SU-DHL-6 (cell line): ENCODE measurements around the gene ITPR2.

Source experiments
- H2AFZ ChIP-seq: fragments of 200-600 bp; sonication (generic); 2 replicates; pipeline ENCODE4 v1.6.1; 2014; ENCODE audit warnings: low read depth, mild to moderate bottlenecking, moderate library complexity, mixed read lengths, antibody characterized with exemption, low read length; ENCODE audit not compliant: severe bottlenecking
- H3F3A ChIP-seq: fragments of 200-600 bp; shearing (Covaris generic); 2 replicates; pipeline ENCODE4 v1.6.0; 2016; ENCODE audit warnings: antibody characterized with exemption, mild to moderate bottlenecking; ENCODE audit not compliant: insufficient read depth
- H3K27ac ChIP-seq: fragments of 200-600 bp; sonication (generic); 2 replicates; pipeline ENCODE4 v1.5.1; 2016; ENCODE audit warnings: low read depth, mild to moderate bottlenecking, low read length, moderate library complexity, mixed read lengths
- H3K27me3 ChIP-seq: fragments of 200-600 bp; sonication (generic), shearing (Covaris generic); 2 replicates; pipeline ENCODE4 v1.6.0; 2014; ENCODE audit warnings: mild to moderate bottlenecking, low read length
- H3K36me3 ChIP-seq: fragments of 200-600 bp; sonication (generic); 2 replicates; pipeline ENCODE4 v1.6.1; 2014; ENCODE audit warnings: mild to moderate bottlenecking, low read length, mixed read lengths
- H3K4me2 ChIP-seq: fragments of 300-600, 200-600 bp; shearing (Covaris generic), sonication (generic); 2 replicates; pipeline ENCODE4 v1.6.0; 2014; ENCODE audit warnings: low read length, low read depth, mild to moderate bottlenecking; ENCODE audit not compliant: poor library complexity, severe bottlenecking
- H3K4me3 ChIP-seq: fragments of 200-600 bp; sonication (generic); 2 replicates; pipeline ENCODE4 v1.5.1; 2014; ENCODE audit warnings: antibody characterized with exemption, low read length, mild to moderate bottlenecking, mixed read lengths; ENCODE audit not compliant: insufficient read depth, poor library complexity, severe bottlenecking
- H3K79me2 ChIP-seq: fragments of 200-600 bp; sonication (generic); 2 replicates; pipeline ENCODE4 v1.6.1; 2014; ENCODE audit warnings: mild to moderate bottlenecking, low read length, moderate library complexity; ENCODE audit not compliant: insufficient read depth
- H3K9ac ChIP-seq: fragments of 200-600 bp; sonication (generic); 2 replicates; pipeline ENCODE4 v1.7.0; 2014; ENCODE audit warnings: mild to moderate bottlenecking, low read length
- H3K9me2 ChIP-seq: fragments of 200-600 bp; sonication (generic); replicated peaks from 2 replicates; pipeline ENCODE4 v1.6.1; 2014; ENCODE audit warnings: low read length; ENCODE audit not compliant: insufficient read depth
- H3K9me3 ChIP-seq: fragments of 200-600 bp; sonication (generic); 2 replicates; pipeline ENCODE4 v1.6.1; 2014; ENCODE audit warnings: low read length, mixed read lengths; ENCODE audit not compliant: insufficient read depth
- H4K20me1 ChIP-seq: fragments of 200-600 bp; sonication (generic); 2 replicates; pipeline ENCODE4 v1.6.1; 2014; ENCODE audit warnings: low read depth, mild to moderate bottlenecking, antibody characterized with exemption, low read length, moderate library complexity, mixed read lengths
- CTCF ChIP-seq: fragments of 200-600 bp; sonication (generic); IDR thresholded peaks from one replicate; pipeline ENCODE4 v1.5.1; 2017; ENCODE audit warnings: antibody characterized with exemption, mild to moderate bottlenecking, low read length, moderate library complexity; ENCODE audit not compliant: insufficient read depth, poor library complexity, severe bottlenecking
- EZH2phosphoT487 ChIP-seq: fragments of 200-600 bp; sonication (generic), shearing (Covaris generic); conservative IDR thresholded peaks from 2 replicates; pipeline ENCODE4 v1.6.1; 2018; ENCODE audit warnings: mild to moderate bottlenecking, antibody characterized with exemption, low read length, moderate library complexity, mixed read lengths

ITPR2 gene

GRCh38 chr12:26369588-26369987 lies 463.4 kb downstream of the ITPR2 start:
- no peak overlapping the region for H3K4me3 ChIP-seq
- H3K36me3 ChIP-seq, result no peaks in the 10 kb centered on the region
- no peak overlapping the region for H3K4me2 ChIP-seq
- H3F3A ChIP-seq, result no peaks in the 10 kb centered on the region
- no peak overlapping the region for H3K9ac ChIP-seq
- no peak overlapping the region for H2AFZ ChIP-seq
- no peak overlapping the region for H3K27ac ChIP-seq
- H4K20me1 ChIP-seq, result no peaks in the 10 kb centered on the region
- H3K9me3 ChIP-seq, result no peaks in the 10 kb centered on the region
- no peak for TF ChIP-seq EZH2phosphoT487
- no peak for TF ChIP-seq CTCF
- no peaks in the 10 kb centered on the region for H3K9me2 ChIP-seq
- H3K27me3 ChIP-seq, result no peaks in the 10 kb centered on the region
- no peaks in the 10 kb centered on the region for H3K79me2 ChIP-seq

GRCh38 chr12:26367991-26368730 lies 464.8 kb downstream of the ITPR2 start:
- H3K27me3 ChIP-seq, result no peaks in the 10 kb centered on the region
- H3K79me2 ChIP-seq, result no peaks in the 10 kb centered on the region
- no peak overlapping the region for H3K27ac ChIP-seq
- no peaks in the 10 kb centered on the region for H3F3A ChIP-seq
- TF ChIP-seq EZH2phosphoT487 (no peak), CTCF (no peak)
- H2AFZ ChIP-seq, result no peak overlapping the region
- no peak overlapping the region for H3K4me3 ChIP-seq
- H3K9me3 ChIP-seq, result no peaks in the 10 kb centered on the region
- H3K9ac ChIP-seq, result no peak overlapping the region
- no peak overlapping the region for H3K4me2 ChIP-seq
- H4K20me1 ChIP-seq, result no peaks in the 10 kb centered on the region
- H3K36me3 ChIP-seq, result no peaks in the 10 kb centered on the region
- H3K9me2 ChIP-seq, result no peaks in the 10 kb centered on the region

- TF ChIP-seq CTCF (no peak), EZH2phosphoT487 (no peak)
Measured at GRCh38 chr12:26361964-26362363, 471.0 kb downstream of the ITPR2 start.

More at GRCh38 chr12:26361964-26362363, 471.0 kb downstream of the ITPR2 start:
- no peaks in the 10 kb centered on the region for H3K9me2 ChIP-seq
- no peak overlapping the region for H3K27ac ChIP-seq
- H3K4me2 ChIP-seq, result no peak overlapping the region
- H3K79me2 ChIP-seq, result no peaks in the 10 kb centered on the region
- no peaks in the 10 kb centered on the region for H3K27me3 ChIP-seq
- no peak overlapping the region for H3K9ac ChIP-seq
- no peaks in the 10 kb centered on the region for H3K36me3 ChIP-seq
- no peaks in the 10 kb centered on the region for H4K20me1 ChIP-seq
- no peaks in the 10 kb centered on the region for H3F3A ChIP-seq
- no peak overlapping the region for H3K4me3 ChIP-seq
- no peaks in the 10 kb centered on the region for H3K9me3 ChIP-seq
- no peak overlapping the region for H2AFZ ChIP-seq
